A673 (cell line): ENCODE measurements around the gene DNAH14.

ENCODE experiments used
- CTCF ChIP-seq: fragments of 300-800, 200-600 bp; sonication (generic); conservative IDR thresholded peaks from 2 replicates; pipeline ENCODE4 v1.5.1; 2017; ENCODE audit warnings: low read depth, mild to moderate bottlenecking, antibody characterized with exemption, low read length, moderate library complexity, mixed read lengths
- EZH2 ChIP-seq: fragments of 200-600 bp; sonication (generic); IDR thresholded peaks from 2 replicates; pipeline ENCODE4 v1.6.1; 2017; ENCODE audit warnings: borderline replicate concordance, low read depth, mild to moderate bottlenecking, mixed read lengths, antibody characterized with exemption, low read length; ENCODE audit not compliant: poor library complexity, severe bottlenecking

GRCh38 chr1:224911217-224911616, 18.3 kb upstream of the DNAH14 start:
- TF ChIP-seq CTCF (no peak), EZH2 (no peak)
